Keratinocyte (primary cell): ENCODE data around the gene PAPPA2. TPM values are rescaled to one million over a fixed set of nuclear protein-coding genes. Genes with fewer than 3 reads are reported as not detected.

Experiments
- DNase-seq: peaks from one replicate; pipeline ENCODE4 v3.0.0-alpha.2; 2011; ENCODE audit warnings: low read depth, missing footprints, low spot score
- FAIRE-seq: peaks from 2 replicates; lab custom pipeline; 2011; peaks lifted over from hg19 to GRCh38; lab: Jason Lieb, UNC
- H2AFZ ChIP-seq: 2 replicates; pipeline ENCODE4 v1.6.0; 2012; ENCODE audit warnings: low read length, control low read depth, inconsistent platforms; ENCODE audit not compliant: control insufficient read depth
- H3K27ac ChIP-seq: 2 replicates; pipeline ENCODE4 v1.5.1; 2011; ENCODE audit warnings: low read length; ENCODE audit not compliant: control insufficient read depth, insufficient read depth
- H3K27me3 ChIP-seq: 3 replicates; pipeline ENCODE4 v1.6.0; 2011; ENCODE audit warnings: low read length; ENCODE audit not compliant: control insufficient read depth, insufficient read depth; ENCODE audit errors: extremely low read depth
- H3K36me3 ChIP-seq, 2 experiments: 2 replicates in 1 of 2; 3 replicates in 1 of 2; pipeline ENCODE4 v1.5.1; 2011; ENCODE audit warnings: low read length in 2 of 2, mild to moderate bottlenecking in 1 of 2; ENCODE audit not compliant: control insufficient read depth in 2 of 2, insufficient read depth in 2 of 2; ENCODE audit errors: extremely low read depth in 1 of 2
- H3K4me1 ChIP-seq: 3 replicates; pipeline ENCODE4 v1.5.1; 2011; ENCODE audit warnings: low read length; ENCODE audit not compliant: control insufficient read depth, insufficient read depth; ENCODE audit errors: extremely low read depth
- H3K4me2 ChIP-seq: 3 replicates; pipeline ENCODE4 v1.6.0; 2011; ENCODE audit warnings: low read depth, low read length; ENCODE audit not compliant: control insufficient read depth, insufficient read depth; ENCODE audit errors: extremely low read depth
- H3K4me3 ChIP-seq, 3 experiments: fragments of 200-600 bp in 1 of 3; sonication (generic) in 1 of 3; 2 replicates in 2 of 3; 3 replicates in 1 of 3; pipeline ENCODE4 v1.5.1; 2011 to 2016; ENCODE audit warnings: low read length in 3 of 3, mild to moderate bottlenecking in 3 of 3, control low read depth in 2 of 3, inconsistent platforms in 1 of 3, low read depth in 1 of 3, mixed read lengths in 1 of 3, mixed run types in 1 of 3, moderate library complexity in 1 of 3; ENCODE audit not compliant: control insufficient read depth in 2 of 3, insufficient read depth in 2 of 3; ENCODE audit errors: extremely low read depth in 1 of 3
- H3K79me2 ChIP-seq: 2 replicates; pipeline ENCODE4 v1.6.0; 2012; ENCODE audit warnings: low read length; ENCODE audit not compliant: control insufficient read depth, insufficient read depth
- H3K9ac ChIP-seq: 3 replicates; pipeline ENCODE4 v1.6.0; 2011; ENCODE audit warnings: low read length; ENCODE audit not compliant: control insufficient read depth, insufficient read depth; ENCODE audit errors: extremely low read depth
- H3K9me1 ChIP-seq: 3 replicates; pipeline ENCODE4 v1.6.0; 2011; ENCODE audit warnings: low read length; ENCODE audit not compliant: control insufficient read depth, insufficient read depth; ENCODE audit errors: extremely low read depth
- H3K9me3 ChIP-seq: 2 replicates; pipeline ENCODE4 v1.5.1; 2012; ENCODE audit warnings: low read depth, low read length; ENCODE audit not compliant: control insufficient read depth
- H4K20me1 ChIP-seq: 3 replicates; pipeline ENCODE4 v1.6.0; 2011; ENCODE audit warnings: low read length; ENCODE audit not compliant: control insufficient read depth, insufficient read depth; ENCODE audit errors: extremely low read depth
- CTCF ChIP-seq, 3 experiments: IDR thresholded peaks in 1 of 3; conservative IDR thresholded peaks in 1 of 3; optimal IDR thresholded peaks in 1 of 3; 2 replicates in 2 of 3; 3 replicates in 1 of 3; pipeline versions ENCODE3 to v1.5.1; 2011; ENCODE audit warnings: low read length in 3 of 3, mild to moderate bottlenecking in 3 of 3, moderate library complexity in 2 of 3, control low read depth in 1 of 3, inconsistent platforms in 1 of 3; ENCODE audit not compliant: insufficient read depth in 2 of 3; ENCODE audit errors: extremely low read depth in 1 of 3
- EZH2 ChIP-seq: IDR thresholded peaks from one replicate; pipeline ENCODE4 v1.6.1; 2012; ENCODE audit warnings: inconsistent platforms, mild to moderate bottlenecking, low read length, moderate library complexity
- dilution Hi-C: fragments of 300-500 bp; cut with MboI; formaldehyde crosslinking; loops from one replicate; pipeline ENCODE4 v1.7.0; 2020; ENCODE audit warnings: low sequenced_read_pairs; ENCODE audit not compliant: extremely low pct_ligation_motif_present
- polyA plus RNA-seq, 5 experiments: library from polyadenylated mRNA; depleted of rRNA in 3 of 5; stranded (reverse) in 3 of 5; stranded (forward) in 1 of 5; unstranded in 1 of 5; fragments of >200 nt; gene quantifications; 1 replicate in 1 of 5; 2 replicates in 3 of 5; 3 replicates in 1 of 5; pipeline versions ENCODE4 v1.2.1 to v1.2.3, GENCODE V29; 2011 to 2012; ENCODE audit warnings: missing spikeins in 2 of 5, low read depth in 1 of 5, low replicate concordance in 1 of 5

The PAPPA2 gene
- polyA plus RNA-seq, 1 donor (not counting 4 experiments of a cell fraction or from before 2014, with no cell fraction given): 0.07 TPM

GRCh38 chr1:176517484-176517883, 54.5 kb downstream of the PAPPA2 start:
- TF ChIP-seq CTCF (optimal IDR thresholded peaks at IDR 0.05 in 1 of 3, IDR thresholded peaks at IDR 0.05 in 1 of 3, conservative IDR thresholded peaks at IDR 0.05 in 1 of 3; ENCODE audit: extremely low read depth in 1 of 3, insufficient read depth in 2 of 3, low read length in 3 of 3) (no peak), EZH2 (no peak)
- FAIRE-seq (no peak), DNase-seq (no peak)
- no peak overlapping the region for H2AFZ ChIP-seq
- no peak overlapping the region for H3K27ac ChIP-seq
- H3K4me1 ChIP-seq: peaks cover 4% of the 10 kb centered on the region
- no peaks in the 10 kb centered on the region for H3K9me3 ChIP-seq
- H3K27me3 ChIP-seq: peaks cover 3% of the 10 kb centered on the region
- H4K20me1 ChIP-seq: no peaks in the 10 kb centered on the region
- no peak overlapping the region for H3K4me2 ChIP-seq
- H3K4me3 ChIP-seq: no peak overlapping the region
- dilution Hi-C loops: no loop called here
- H3K79me2 ChIP-seq: no peaks in the 10 kb centered on the region
- no peaks in the 10 kb centered on the region for H3K36me3 ChIP-seq
- no peaks in the 10 kb centered on the region for H3K9me1 ChIP-seq
- H3K9ac ChIP-seq: no peak overlapping the region

GRCh38 chr1:176521211-176521610, 58.2 kb downstream of the PAPPA2 start:
- dilution Hi-C loops: no loop called here
- Histone ChIP-seq H3K4me1 (no peaks in the 10 kb centered on the region), H3K27me3 (peaks cover 8% of the 10 kb centered on the region), H3K4me3 (no peak overlapping the region), H3K27ac (no peak overlapping the region), H3K9ac (no peak overlapping the region), H3K4me2 (no peak overlapping the region), H3K79me2 (no peaks in the 10 kb centered on the region), H2AFZ (no peak overlapping the region), H3K9me1 (no peaks in the 10 kb centered on the region), H4K20me1 (no peaks in the 10 kb centered on the region), H3K36me3 (no peaks in the 10 kb centered on the region), H3K9me3 (no peaks in the 10 kb centered on the region)
- no peak for TF ChIP-seq EZH2
- no peak for TF ChIP-seq CTCF (optimal IDR thresholded peaks at IDR 0.05 in 1 of 3, IDR thresholded peaks at IDR 0.05 in 1 of 3, conservative IDR thresholded peaks at IDR 0.05 in 1 of 3; ENCODE audit: extremely low read depth in 1 of 3, insufficient read depth in 2 of 3, low read length in 3 of 3)
- no peak for DNase-seq
- FAIRE-seq: no peak
